Stimulated activated CD8-positive, alpha-beta memory T cell treated with anti-CD3 and anti-CD28 coated beads, Interleukin-12 subunit alpha, Interleukin-12 subunit beta, amount 100 ng/mL, for 1 hour (primary cell): Measurements from ENCODE around the gene KCNQ1.
"Not testable (repeated sequence)": the region's sequence is repeated elsewhere in the genome, so short reads cannot be mapped to it uniquely, and the experiment has no call there.

Experiments
- DNase-seq: peaks from one replicate; pipeline ENCODE4 v3.0.0-alpha.2; 2020; ENCODE audit warnings: low read depth

The KCNQ1 gene

DNA sequence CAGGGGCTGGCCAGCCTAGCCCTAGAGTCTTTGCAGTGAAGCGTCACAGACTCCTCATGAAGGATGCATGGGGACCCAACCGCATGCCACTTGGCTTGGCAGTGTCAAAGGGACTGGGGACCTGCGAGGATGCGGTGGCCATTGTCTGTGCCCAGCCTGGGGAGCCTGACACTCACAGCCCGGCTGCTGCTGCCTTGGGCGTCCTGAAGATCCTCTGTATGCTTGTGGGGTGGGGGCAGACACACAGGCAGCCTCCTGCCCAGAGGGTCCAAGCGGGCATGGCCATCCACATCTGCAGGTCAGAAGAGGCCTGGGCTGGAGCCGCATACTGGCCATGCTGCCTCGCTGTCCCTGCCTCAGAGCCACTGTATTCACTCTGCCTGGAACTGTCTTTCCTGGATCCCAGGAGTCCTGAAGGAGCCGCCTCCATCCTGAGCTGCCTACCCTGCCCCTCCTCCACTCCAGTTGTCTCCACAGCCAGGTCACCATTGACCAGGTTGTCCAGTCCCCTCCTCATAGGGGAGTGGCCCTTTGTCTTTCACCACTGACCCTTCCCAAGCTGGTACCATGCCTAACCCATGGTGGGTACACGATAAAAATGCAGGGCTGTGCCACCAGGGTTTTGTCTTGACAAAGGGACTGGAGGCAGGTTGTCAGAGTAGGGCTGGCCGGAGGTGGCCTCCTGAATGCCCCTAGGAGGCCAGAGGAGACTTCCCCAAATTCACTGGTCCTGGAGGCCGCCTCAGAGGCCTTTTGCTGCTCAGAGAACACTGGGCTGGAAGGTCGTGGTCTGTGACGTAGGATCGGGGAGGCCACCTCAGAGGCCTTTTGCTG is 148.0 kb downstream of the KCNQ1 start:
- DNase-seq: no peak

DNA sequence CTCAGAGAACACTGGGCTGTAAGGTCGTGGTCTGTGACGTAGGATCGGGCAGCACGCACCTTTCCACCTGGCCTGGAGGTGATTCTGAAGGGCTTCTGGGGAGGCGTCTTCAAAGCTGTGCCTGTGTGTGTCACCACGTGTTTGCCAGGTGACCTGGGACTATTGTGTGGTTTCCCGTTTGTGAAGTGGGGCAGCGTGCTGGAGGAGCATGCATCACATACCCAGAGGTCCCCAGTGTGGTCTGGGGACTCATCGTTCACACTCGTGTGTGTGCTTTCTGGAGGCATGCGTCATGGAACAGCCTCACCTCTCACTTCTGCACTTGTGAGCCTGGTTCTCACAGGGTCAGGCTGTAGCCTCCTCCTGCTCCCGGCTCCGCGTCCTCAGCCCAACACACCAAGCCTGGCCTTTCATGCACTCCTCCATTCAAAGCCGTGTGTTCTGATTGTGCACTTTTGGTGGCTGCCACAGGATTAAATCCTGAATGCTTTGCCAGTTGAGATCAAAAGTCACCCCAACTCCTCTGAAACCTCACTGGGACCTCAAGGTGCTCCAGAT is 148.7 kb downstream of the KCNQ1 start:
- no peak for DNase-seq

DNA sequence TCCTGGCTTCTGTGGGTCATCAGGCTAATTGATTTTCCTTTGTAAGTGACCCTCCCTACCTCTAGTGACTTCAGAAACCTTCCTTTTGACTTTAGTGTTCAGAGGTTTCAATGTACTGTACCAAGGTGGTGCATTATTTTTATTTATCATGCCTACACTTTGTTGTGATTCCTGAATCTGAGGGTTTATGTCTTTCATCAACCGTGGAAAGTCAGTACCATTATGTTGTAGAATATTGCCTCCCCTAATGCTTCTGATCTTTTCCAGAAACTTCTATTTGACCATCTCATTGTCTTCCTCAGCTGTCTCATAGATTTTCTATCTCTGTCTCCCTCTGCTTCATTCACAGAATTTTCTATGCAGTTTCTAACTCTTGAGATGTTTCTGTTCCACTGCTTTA is 149.5 kb downstream of the KCNQ1 start:
- DNase-seq: no peak

DNA sequence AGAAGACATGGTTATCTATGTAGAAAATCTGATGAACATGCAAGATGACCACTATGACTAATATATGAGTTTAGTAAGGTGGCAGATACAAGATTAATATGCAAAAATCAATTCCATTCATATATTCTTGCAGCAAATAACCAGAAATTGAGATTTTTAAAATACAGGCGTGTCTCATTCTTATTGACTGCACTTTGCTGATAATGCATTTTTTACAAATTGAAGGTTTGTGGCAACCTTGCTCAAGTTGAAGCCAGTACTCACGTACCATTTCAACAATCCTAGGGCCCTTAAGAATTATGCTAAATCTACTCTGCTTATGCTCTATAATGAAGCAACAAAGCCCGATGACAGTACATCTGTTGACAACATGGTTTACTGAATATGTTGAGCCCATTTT is 150.4 kb downstream of the KCNQ1 start:
- DNase-seq: no peak

DNA sequence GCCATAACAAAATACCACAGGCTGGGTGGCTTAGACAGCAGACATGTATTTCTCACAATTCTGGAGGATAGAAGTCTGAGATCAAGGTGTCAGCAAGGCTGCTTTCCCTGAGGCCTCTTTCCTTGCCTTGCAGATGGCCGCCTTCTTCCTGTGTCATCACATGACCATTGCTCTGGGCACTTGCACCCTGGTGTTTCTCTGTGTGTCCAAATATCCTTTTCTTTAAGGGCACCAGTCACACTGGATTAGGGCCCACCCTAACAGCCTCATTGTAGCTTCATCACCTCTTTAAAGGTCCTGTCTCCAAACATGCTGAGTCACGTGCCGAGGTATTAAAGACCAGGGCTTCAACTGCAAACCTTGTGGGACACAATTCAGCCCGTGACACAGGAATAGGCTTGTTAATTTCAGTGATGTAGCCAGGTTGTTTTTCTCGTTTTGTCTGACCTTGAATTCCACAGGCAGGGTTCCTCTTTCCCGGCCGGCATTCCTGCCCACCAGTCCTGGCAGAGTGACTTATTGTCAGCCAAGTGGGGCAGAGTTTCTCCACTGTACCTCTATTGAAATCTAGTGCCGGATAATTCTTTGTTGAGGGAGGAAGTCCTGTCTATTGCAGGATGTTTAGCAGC is 154.9 kb downstream of the KCNQ1 start:
- no peak for DNase-seq

DNA sequence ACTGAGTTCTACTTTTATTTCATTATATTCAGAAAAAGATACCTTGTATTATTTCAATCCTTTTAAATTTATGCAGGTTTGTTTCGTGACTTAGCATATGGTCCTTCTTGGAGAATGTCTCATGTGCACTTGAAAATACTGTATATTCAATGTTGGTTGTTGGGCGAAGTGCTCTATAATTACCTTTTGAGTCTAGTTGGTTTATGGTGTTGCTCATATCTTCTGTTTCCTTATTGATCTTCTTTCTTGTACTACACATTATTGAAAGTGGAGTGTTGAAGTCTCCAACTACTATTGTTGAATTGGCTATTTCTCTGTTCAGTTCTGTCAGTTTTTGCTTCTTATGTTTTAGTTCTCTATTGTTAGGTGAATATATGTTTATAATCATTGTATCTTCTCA is 164.5 kb downstream of the KCNQ1 start:
- no peak for DNase-seq

DNA sequence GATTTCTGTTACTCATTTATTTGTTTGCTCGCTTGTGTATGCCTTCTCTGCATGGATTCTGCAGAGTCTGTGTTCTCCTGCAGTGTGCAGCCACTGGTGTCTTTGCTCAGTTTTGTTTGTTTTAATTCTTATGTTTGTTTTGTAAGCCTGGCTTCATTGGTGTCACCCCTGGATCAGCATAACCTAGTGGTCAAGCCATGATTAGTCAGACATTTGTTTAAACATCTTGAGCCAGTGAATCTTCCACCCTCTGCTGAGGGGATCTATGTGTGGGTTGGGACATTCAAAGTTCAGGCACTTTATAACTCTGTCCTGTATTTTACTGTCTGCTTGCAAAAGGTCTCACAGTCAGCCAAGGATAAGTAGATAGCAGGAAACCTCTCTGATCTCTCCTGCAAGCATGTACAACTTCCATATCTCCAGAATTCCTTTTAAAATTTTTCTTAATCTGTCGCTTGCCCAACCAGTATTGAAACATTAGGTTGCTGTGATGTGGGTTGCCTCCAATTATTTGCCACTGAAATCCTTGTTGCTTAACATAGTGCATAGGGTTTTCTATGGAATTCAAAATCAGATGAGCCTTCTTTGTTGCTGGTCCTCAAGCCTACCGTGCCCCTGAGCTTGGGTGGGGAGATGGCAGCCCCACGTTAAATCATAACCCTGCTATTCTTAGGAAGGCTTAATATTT is 168.2 kb downstream of the KCNQ1 start:
- no peak for DNase-seq

DNA sequence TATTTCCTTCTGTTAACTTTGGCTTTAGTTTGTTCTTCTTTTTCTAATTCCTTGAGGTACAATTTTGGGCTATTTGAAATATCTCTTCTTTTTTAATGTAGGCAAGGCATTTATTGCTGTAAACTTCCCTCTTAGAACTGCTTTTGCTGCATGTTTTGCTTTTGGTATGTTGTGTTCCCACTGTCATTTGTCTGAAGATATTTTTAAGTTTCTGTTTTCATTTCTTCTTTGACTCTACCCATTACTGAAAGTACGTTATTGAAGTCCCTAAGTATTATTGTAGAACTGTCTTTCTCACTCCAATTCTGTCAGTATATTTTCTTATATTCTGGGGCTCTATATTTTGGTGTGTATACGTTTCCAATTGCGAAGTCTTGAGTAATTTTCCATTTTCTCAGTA is 177.1 kb downstream of the KCNQ1 start:
- no peak for DNase-seq

DNA sequence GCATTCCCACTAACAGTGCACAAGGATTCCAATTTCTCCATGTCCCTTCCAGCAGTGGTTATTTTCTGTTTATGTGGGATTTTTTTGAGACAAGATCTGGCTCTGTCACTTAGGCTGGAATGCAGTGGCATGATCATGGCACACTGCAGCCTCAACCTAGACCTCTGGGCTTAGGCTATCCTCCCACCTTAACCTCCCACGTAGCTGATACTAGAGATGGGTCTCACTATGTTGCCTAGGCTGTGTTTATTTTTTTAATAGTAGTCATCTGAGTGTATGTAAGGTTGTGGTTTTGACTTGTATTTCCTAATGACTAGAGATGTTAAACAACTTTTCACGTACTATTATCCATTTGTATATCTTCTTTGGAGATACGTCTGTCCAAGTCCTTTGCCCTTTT is 180.4 kb downstream of the KCNQ1 start:
- DNase-seq: no peak

DNA sequence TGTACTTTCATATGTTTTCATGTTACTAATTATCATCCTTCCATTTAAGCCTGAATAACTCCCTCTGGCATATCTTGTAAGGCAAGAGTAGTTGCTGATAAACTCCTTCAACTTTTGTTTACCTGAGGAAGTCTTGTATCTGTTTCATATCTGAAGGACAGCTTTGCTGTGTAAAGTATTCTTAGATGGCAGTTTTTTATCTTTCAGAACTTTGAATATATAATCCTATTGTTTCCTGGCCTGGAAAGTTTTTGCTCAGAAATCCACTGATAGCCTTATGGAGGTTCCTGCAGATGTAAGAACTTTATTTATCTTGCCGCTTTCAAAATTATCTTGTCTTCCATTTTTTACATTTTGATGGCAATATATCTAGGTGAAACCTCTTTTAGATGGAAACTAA is 185.9 kb downstream of the KCNQ1 start:
- no peak for DNase-seq

DNA sequence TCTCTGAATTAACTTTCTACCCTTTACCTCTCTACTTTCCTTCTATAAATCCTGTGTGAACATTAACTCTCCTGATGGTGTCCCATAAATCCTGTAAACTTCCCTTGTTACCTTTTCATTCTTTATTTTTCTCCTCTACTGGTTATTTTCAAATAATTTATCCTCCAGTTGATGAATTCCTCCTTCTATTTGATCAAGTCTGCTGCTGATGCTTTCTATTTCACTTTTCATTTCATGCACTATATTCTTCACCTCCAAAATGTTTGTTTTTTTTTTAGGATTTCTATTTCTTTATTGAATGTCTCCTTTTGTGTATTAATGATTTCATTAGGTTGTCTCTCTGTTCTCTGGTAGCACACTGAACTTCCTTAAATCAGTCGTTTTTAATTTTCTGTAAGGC is 186.4 kb downstream of the KCNQ1 start:
- no peak for DNase-seq

DNA sequence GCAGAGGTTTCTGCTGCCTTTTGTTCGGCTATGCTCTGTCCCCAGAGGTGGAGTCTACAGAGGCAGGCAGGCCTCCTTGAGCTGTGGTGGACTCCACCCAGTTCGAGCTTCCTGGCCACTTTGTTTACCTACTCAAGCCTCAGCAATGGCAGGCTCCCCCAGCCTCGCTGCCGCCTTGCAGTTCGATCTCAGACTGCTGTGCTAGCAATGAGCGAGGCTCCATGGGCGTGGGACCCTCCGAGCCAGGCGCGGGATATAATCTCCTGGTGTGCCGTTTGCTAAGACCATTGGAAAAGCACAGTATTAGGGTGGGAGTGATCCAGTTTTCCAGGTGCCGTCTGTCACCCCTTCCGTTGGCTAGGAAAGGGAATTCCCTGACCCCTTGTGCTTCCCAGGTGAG is 195.0 kb downstream of the KCNQ1 start:
- not testable (repeated sequence) for DNase-seq

DNA sequence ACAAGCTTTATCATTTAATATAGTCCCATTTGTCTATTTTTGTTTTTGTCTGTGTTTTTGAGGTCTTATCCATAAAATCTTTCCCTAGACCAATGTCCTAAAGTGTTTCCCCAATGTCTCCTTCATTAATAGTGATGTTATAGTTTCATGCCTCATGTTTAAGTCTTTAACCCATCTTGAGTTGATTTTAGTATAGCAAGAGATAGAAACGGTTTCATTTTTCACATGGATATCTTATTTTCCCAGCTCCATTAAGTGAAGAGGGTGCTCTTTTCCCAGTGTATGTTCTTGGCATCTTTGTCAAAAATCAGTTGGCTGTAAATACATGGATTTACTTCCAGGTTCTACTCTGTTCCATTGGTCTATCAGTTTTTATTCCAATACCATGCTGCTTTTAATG is 196.8 kb downstream of the KCNQ1 start:
- DNase-seq: no peak

DNA sequence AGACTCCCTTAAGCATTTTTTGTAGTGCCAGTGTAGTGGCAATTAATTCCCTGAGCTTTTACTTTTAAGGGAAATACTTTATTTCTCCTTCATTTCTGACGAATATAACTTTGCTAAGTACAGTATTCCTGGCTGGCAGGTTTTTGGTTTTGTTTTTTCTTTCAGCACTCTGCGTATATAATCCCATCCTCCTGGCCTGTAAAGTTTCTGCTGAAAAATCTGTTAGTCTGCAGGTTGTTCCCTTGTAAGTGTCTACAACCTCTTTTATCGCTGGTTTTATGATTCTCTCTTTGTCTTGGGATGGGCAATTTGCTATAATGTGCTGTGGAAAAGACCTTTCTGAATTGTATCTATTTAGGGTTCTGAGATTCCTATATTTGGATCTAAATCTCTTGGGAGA is 198.9 kb downstream of the KCNQ1 start:
- no peak for DNase-seq

DNA sequence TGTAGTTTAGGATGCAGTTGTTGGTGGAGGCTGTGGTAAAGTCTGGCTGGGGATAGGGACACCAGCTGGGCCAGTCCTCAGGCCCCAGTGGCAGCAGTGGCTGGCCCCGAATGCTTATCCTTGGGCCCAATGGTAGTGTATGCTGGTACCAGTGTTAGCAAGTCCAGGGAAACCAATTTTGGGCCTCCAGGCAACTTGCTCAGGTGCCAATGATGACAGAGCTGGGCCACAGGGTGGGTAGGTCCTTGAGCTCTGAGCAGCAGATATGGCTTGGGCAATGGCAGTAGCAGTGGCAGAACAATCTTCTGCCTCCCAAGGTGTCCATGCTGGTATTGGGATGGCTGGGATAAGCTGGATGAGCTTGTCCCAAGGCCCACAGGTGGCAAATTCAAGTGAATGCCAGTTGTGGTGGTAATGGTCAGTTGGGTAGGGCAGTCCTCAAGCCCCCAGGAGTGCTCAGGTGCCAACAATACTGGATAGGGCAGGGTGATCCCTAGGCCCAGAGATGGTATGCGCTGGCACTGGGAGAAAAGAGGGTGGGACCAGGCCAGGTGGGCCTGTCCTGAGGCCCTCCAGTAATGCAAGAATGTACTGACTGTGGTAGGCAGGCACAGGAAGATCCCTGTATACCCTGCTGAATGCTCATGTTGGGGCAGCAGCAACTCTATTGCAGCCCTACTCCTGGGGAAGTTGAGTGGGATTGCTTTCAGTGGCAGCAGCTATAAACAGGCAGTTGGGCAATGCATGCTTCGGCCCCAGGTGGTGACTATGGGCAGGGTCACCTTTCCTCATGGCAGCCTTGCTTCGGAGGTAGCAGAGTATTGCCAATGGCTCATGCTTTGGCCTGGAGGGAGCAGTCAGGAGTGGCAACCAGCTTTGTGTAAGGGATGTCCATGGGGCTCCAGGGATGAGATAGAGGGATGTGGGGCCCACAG is 200.3 kb downstream of the KCNQ1 start:
- no peak for DNase-seq

DNA sequence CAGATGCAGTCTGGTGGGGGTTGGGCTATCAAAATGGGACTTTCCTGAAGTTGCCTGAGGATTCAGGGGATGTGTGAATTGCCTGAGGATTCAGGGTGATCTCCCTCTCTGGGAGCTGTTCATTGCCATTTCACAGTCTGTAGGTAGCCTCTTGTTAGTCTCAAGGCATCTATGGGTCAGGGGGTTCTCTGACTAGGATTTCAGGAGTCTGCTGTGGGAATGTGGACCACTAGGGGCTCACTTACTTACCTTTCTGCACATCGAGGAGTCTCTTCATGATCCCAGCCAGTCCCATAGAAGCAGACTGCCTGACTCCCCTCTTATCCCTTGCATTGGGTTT is 200.9 kb downstream of the KCNQ1 start:
- no peak for DNase-seq

DNA sequence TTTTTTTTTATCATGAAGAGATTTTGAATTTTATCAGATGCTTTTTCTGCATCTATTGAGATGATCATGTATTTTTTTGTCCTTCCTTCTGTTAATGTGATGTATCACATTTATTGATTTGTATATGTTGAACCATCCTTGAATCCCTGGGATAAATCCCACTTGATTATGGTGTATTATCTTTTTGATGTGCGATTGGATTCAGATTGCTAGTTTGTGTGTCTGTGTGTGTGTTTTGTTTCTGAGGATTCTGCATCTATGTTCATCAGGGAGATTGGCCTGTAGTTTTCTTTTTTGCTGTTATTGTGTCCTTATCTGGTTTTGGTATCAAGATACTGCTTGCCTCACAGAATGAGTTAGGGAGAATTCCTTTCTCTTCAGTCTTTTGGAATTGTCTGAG is 202.4 kb downstream of the KCNQ1 start:
- no peak for DNase-seq

DNA sequence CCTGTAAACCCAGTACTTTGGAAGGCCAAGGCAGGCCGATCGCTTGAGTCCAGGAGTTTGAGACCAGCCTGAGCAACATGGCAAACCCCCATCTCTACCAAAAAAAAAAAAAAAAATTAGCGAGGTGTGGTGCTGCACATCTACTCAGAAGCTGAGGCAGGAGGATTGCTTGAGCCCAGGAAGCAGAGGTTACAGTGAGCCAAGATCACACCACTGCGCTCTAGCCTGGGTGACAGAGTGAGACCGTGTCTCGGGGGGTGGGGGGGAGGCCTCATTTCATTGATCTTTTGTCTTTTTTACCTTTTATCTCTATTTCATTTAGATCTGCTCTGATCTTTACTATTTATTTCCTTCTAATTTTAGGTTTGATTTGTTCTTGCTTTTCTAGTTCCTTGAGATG is 203.1 kb downstream of the KCNQ1 start:
- DNase-seq: no peak

DNA sequence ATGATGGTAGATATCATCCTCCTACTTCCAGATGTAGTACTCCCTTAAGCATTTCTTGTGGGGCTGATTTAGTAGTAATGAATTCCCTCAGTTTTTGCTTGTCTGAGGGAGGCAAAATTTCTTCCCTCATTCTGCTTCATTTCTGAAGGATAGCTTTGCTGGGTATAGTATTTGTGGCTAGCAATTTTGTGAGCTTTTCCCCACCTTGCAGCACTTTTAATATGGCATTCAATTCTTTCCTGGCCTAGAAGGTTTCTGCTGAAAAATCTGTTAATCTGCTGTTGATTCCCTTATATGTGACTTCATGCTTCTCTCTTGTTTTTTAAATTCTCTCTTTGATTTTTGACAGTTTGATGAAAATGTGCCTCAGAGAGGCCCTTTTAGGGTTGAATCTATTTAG is 204.6 kb downstream of the KCNQ1 start:
- DNase-seq: no peak

DNA sequence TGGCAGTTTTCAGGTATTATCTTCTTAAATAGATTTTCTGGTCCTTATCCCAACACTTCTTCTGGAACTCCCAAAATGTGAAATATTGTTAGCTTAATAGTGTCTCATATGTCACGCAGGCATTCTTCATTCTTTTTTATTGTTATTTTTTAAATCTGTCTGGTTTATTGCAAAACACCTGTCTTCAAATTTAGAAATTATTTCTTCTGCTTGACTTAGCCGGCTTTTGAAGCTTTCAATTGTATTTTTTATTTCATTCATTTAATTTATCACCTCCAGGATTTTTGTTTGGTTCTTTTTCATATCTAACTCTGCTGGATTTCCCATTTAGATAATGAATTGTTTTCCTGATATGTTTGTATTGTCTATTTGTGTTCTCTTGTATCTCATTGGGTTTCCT is 205.0 kb downstream of the KCNQ1 start:
- no peak for DNase-seq

DNA sequence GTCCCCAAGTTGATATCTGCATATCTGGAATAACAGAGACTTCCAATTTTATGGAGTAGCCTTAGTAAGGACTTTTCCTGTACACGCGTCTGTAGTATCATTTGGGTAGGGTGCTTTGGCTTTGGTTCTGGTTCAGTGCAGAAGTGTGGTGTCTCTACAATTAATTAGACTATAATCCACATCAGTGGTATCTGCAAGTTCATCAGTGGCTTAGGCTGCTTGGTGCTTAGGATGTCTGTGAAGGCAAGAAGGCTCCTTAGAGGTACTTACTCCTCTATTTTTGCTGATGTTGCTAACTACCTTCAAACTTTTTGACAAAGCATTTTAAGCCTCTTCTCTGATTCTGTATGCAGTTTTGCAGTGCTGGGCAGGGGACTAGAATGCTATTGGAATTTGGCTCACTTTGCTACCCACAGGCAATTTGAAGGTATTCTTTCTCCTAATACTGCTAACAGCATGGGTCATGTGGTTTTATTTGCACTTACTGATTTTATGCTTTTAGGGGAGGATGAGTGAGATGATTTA is 205.6 kb downstream of the KCNQ1 start:
- DNase-seq: no peak
